Measurements from ENCODE around the gene TTYH1.

DNA sequence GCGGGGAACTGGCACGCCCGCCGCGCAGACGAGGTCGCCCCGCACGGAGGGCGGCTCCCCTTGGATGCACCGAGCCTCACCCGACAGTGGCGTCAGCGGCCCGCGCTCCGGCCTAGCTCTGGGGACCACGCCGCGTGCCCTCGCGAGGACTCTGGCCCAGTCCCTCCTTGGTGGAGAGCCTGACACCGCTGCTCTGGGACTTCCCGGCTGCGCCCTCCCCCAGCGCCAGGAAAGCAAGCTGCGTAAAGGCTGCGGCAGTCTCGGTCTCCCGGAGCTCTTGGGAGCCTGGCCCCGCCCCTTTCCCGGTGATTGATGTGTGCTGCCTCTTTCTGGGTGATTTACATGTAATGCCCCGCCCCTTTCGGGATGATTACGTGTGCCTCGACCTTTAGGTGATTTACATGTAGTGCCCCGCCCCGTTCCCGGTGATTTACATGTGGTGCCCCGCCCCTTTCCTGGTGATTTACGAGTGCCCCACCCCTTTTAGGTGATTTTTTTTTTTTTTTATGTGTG lies 48.3 kb downstream of the TTYH1 start, which contains the start of gene LENG9:
- TF ChIP-seq SIN3A (conservative IDR thresholded peaks at IDR 0.05 in 1 of 2, IDR thresholded peaks at IDR 0.05 in 1 of 2; ENCODE audit: low read depth in 1 of 2, low read length in 2 of 2): peak in 1 of 2 experiments; percentile 36; a peak in 2 of 4 replicates
- TF ChIP-seq, protein P1, sequence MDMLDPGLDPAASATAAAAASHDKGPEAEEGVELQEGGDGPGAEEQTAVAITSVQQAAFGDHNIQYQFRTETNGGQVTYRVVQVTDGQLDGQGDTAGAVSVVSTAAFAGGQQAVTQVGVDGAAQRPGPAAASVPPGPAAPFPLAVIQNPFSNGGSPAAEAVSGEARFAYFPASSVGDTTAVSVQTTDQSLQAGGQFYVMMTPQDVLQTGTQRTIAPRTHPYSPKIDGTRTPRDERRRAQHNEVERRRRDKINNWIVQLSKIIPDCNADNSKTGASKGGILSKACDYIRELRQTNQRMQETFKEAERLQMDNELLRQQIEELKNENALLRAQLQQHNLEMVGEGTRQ (IDR thresholded peaks at IDR 0.05; ENCODE audit: low read length): no peak
- TF ChIP-seq, protein P2, sequence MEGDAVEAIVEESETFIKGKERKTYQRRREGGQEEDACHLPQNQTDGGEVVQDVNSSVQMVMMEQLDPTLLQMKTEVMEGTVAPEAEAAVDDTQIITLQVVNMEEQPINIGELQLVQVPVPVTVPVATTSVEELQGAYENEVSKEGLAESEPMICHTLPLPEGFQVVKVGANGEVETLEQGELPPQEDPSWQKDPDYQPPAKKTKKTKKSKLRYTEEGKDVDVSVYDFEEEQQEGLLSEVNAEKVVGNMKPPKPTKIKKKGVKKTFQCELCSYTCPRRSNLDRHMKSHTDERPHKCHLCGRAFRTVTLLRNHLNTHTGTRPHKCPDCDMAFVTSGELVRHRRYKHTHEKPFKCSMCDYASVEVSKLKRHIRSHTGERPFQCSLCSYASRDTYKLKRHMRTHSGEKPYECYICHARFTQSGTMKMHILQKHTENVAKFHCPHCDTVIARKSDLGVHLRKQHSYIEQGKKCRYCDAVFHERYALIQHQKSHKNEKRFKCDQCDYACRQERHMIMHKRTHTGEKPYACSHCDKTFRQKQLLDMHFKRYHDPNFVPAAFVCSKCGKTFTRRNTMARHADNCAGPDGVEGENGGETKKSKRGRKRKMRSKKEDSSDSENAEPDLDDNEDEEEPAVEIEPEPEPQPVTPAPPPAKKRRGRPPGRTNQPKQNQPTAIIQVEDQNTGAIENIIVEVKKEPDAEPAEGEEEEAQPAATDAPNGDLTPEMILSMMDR (IDR thresholded peaks at IDR 0.05; ENCODE audit: control extremely low read depth in 1 of 3, insufficient read depth in 1 of 3, low read depth in 1 of 3, low read length in 3 of 3): no peak
- TF ChIP-seq POLR2A (IDR thresholded peaks at IDR 0.05; ENCODE audit: control extremely low read depth in 1 of 2, low read depth in 2 of 2, low read length in 2 of 2): peak; percentile 43 to 57; a peak in 2 of 3 replicates
- TF ChIP-seq, protein P3, sequence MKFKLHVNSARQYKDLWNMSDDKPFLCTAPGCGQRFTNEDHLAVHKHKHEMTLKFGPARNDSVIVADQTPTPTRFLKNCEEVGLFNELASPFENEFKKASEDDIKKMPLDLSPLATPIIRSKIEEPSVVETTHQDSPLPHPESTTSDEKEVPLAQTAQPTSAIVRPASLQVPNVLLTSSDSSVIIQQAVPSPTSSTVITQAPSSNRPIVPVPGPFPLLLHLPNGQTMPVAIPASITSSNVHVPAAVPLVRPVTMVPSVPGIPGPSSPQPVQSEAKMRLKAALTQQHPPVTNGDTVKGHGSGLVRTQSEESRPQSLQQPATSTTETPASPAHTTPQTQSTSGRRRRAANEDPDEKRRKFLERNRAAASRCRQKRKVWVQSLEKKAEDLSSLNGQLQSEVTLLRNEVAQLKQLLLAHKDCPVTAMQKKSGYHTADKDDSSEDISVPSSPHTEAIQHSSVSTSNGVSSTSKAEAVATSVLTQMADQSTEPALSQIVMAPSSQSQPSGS (IDR thresholded peaks at IDR 0.05; ENCODE audit: low read length): no peak
- no peak for TF ChIP-seq BACH1 (IDR thresholded peaks at IDR 0.05; ENCODE audit: low read length)
- no peak for TF ChIP-seq MAFK (IDR thresholded peaks at IDR 0.05; ENCODE audit: low read depth, low read length)
- TF ChIP-seq TAF7 (optimal IDR thresholded peaks at IDR 0.05; ENCODE audit: borderline replicate concordance, low read depth, low read length): peak; percentile 11
- TF ChIP-seq FOSL1 (IDR thresholded peaks at IDR 0.05; ENCODE audit: insufficient read depth, low read depth, low read length): no peak
- no peak for TF ChIP-seq JUN (IDR thresholded peaks at IDR 0.05; ENCODE audit: low read depth, low read length)
- no peak; the same call in 1 of the 2 replicates for TF ChIP-seq POLR2AphosphoS5 (IDR thresholded peaks at IDR 0.05; ENCODE audit: low read depth, low read length)

All from H1 (cell line).